HG03442 (cell line): ENCODE measurements around the gene SUPT6H.

ENCODE experiments used
- ATAC-seq: cut with Tn5 transposase; IDR thresholded peaks from one replicate; pipeline ENCODE4 v1.9.1; 2021; ENCODE audit warnings: mild to moderate bottlenecking, moderate library complexity; ENCODE audit not compliant: unreplicated experiment

SUPT6H gene

GRCh38 chr17:28748852-28749515 lies 87.0 kb downstream of the SUPT6H start:
- ATAC-seq, result no peak

GRCh38 chr17:28749516-28750177 lies 87.6 kb downstream of the SUPT6H start:
- no peak for ATAC-seq

GRCh38 chr17:28750178-28751047 lies 88.4 kb downstream of the SUPT6H start:
- peak; percentile 79 for ATAC-seq

GRCh38 chr17:28751600-28752366 lies 89.8 kb downstream of the SUPT6H start:
- no peak for ATAC-seq
